GM23338 (cell line): ENCODE results near the gene MFF. TPM values are rescaled to one million over a fixed set of nuclear protein-coding genes. Genes with fewer than 3 reads are reported as not detected.

Experiments used
- ATAC-seq: fragments of 200-7000 bp; cut with Tn5 transposase; 3 replicates; pipeline ENCODE4 v1.9.1; 2020
- DNase-seq: peaks from one replicate; pipeline ENCODE4 v3.0.0-alpha.2; 2015; ENCODE audit warnings: low spot score
- H2AFZ ChIP-seq: fragments of 200-600 bp; sonication (generic); 2 replicates; pipeline ENCODE4 v1.8.0; 2016; ENCODE audit warnings: antibody characterized with exemption, mild to moderate bottlenecking, moderate library complexity
- H3F3A ChIP-seq: fragments of 200-600 bp; sonication (generic); replicated peaks from 2 replicates; pipeline ENCODE4 v1.8.0; 2017; ENCODE audit warnings: antibody characterized with exemption, mixed run types, low read depth
- H3K27ac ChIP-seq: fragments of 200-600 bp; sonication (generic); 2 replicates; pipeline ENCODE4 v1.6.1; 2016; ENCODE audit warnings: low read depth
- H3K27me3 ChIP-seq: fragments of 200-600 bp; sonication (generic); 2 replicates; pipeline ENCODE4 v1.8.0; 2016; ENCODE audit warnings: mild to moderate bottlenecking, mixed run types, moderate library complexity; ENCODE audit not compliant: insufficient read depth
- H3K36me3 ChIP-seq: fragments of 200-600 bp; sonication (generic); 2 replicates; pipeline ENCODE4 v1.8.0; 2016; ENCODE audit warnings: mild to moderate bottlenecking; ENCODE audit not compliant: insufficient read depth
- H3K4me1 ChIP-seq: fragments of 200-600 bp; sonication (generic); 2 replicates; pipeline ENCODE4 v1.8.0; 2016; ENCODE audit warnings: mild to moderate bottlenecking, moderate library complexity; ENCODE audit not compliant: insufficient read depth
- H3K4me2 ChIP-seq: fragments of 200-600 bp; sonication (generic); 2 replicates; pipeline ENCODE4 v1.7.1; 2017; ENCODE audit warnings: mixed run types
- H3K4me3 ChIP-seq: fragments of 200-600 bp; sonication (generic); 2 replicates; pipeline ENCODE4 v1.6.1; 2016; ENCODE audit warnings: mixed run types
- H3K79me2 ChIP-seq: fragments of 200-600 bp; sonication (generic); replicated peaks from 2 replicates; pipeline ENCODE4 v1.8.0; 2017; ENCODE audit warnings: mild to moderate bottlenecking; ENCODE audit not compliant: insufficient read depth
- H3K9me2 ChIP-seq: fragments of 200-600 bp; sonication (generic); 2 replicates; pipeline ENCODE4 v1.8.0; 2017; ENCODE audit not compliant: insufficient read depth
- H4K20me1 ChIP-seq: fragments of 200-600 bp; sonication (generic); replicated peaks from 2 replicates; pipeline ENCODE4 v1.8.0; 2017; ENCODE audit warnings: mild to moderate bottlenecking; ENCODE audit not compliant: insufficient read depth
- H3K27ac Mint-ChIP-seq: 2 replicates; pipeline ENCODE4 v1.8.0; 2020; ENCODE audit warnings: inconsistent platforms, mild to moderate bottlenecking, moderate library complexity, mixed read lengths
- H3K27me3 Mint-ChIP-seq: 3 replicates; pipeline ENCODE4 v1.8.0; 2022; ENCODE audit warnings: low read depth, mild to moderate bottlenecking, moderate library complexity, mixed read lengths, inconsistent platforms; ENCODE audit not compliant: insufficient read depth, poor library complexity
- H3K36me3 Mint-ChIP-seq: 3 replicates; pipeline ENCODE4 v1.8.0; 2021; ENCODE audit warnings: low read depth, mild to moderate bottlenecking, inconsistent platforms, moderate library complexity, mixed read lengths
- H3K4me1 Mint-ChIP-seq: 3 replicates; pipeline ENCODE4 v1.8.0; 2020; ENCODE audit warnings: mild to moderate bottlenecking, inconsistent platforms, mixed read lengths
- H3K4me3 Mint-ChIP-seq: 3 replicates; pipeline ENCODE4 v1.8.0; 2021; ENCODE audit warnings: moderate library complexity, mild to moderate bottlenecking, inconsistent platforms, mixed read lengths
- H3K9me3 Mint-ChIP-seq: 3 replicates; pipeline ENCODE4 v1.8.0; 2020; ENCODE audit warnings: moderate library complexity, mild to moderate bottlenecking, inconsistent platforms, mixed read lengths
- CREB1 ChIP-seq: fragments of 250-450 bp; sonication (Bioruptor Pico); IDR thresholded peaks from 2 replicates; pipeline ENCODE4 v1.5.0; 2020; ENCODE audit warnings: low read depth, mild to moderate bottlenecking, moderate library complexity
- CTCF ChIP-seq, 2 experiments: fragments of 200-600 bp in 1 of 2; sonication (generic) in 1 of 2; conservative IDR thresholded peaks; 2 replicates each; pipeline versions ENCODE4 v1.5.1 to v1.6.1; 2016 to 2017; ENCODE audit warnings: antibody characterized with exemption in 2 of 2, low read depth in 2 of 2, mild to moderate bottlenecking in 2 of 2, moderate library complexity in 1 of 2
- EZH2phosphoT487 ChIP-seq: fragments of 200-600 bp; sonication (generic); IDR thresholded peaks from one replicate; pipeline ENCODE4 v1.8.1; 2018; ENCODE audit warnings: antibody characterized with exemption; ENCODE audit not compliant: unreplicated experiment
- JUNB ChIP-seq: IDR thresholded peaks from one replicate; pipeline ENCODE4 v1.6.1; 2016; ENCODE audit warnings: antibody characterized with exemption; ENCODE audit not compliant: unreplicated experiment
- NANOG ChIP-seq: IDR thresholded peaks from 2 replicates; pipeline ENCODE4 v1.6.1; 2016; ENCODE audit warnings: antibody characterized with exemption, borderline replicate concordance
- POLR2AphosphoS5 ChIP-seq: IDR thresholded peaks from 2 replicates; pipeline ENCODE4 v1.6.1; 2016; ENCODE audit warnings: antibody characterized with exemption, low read depth
- STAT1 ChIP-seq: IDR thresholded peaks from one replicate; pipeline ENCODE4 v1.6.1; 2016; ENCODE audit warnings: antibody characterized with exemption; ENCODE audit not compliant: unreplicated experiment
- ZNF114 ChIP-seq: fragments of 250-450 bp; sonication (Bioruptor Pico); IDR thresholded peaks from 2 replicates; pipeline ENCODE4 v1.5.0; 2020; ENCODE audit warnings: mild to moderate bottlenecking, moderate library complexity
- ZNF331 ChIP-seq: fragments of 250-450 bp; sonication (Bioruptor Pico); IDR thresholded peaks from 2 replicates; pipeline ENCODE4 v1.5.0; 2020; ENCODE audit warnings: low read depth, mild to moderate bottlenecking, moderate library complexity
- polyA plus RNA-seq: library from polyadenylated mRNA; unstranded; fragments of >200 nt; fragmentation: Nextera tagmentation; extraction: Ambion mirVana; gene quantifications from 2 replicates; pipeline ENCODE4 v1.2.1, GENCODE V29; 2016
- total RNA-seq: library from RNA; depleted of rRNA; stranded (reverse); fragments of >200 nt; shearing (Covaris generic); gene quantifications from 2 replicates; pipeline ENCODE4 v1.2.3, GENCODE V29; 2014
- TF ChIP-seq, protein P1 (sequence below): fragments of 250-450 bp; sonication (Bioruptor Pico); IDR thresholded peaks from 2 replicates; pipeline ENCODE4 v1.5.0; 2020; ENCODE audit warnings: mild to moderate bottlenecking, moderate library complexity

MFF gene
- total and polyA plus RNA-seq, 2 experiments from 2014 or later: 112 to 161 TPM

- Mint-ChIP-seq H3K36me3 (peaks cover 45% of the 10 kb centered on the region), H3K9me3 (peaks cover 52% of the 10 kb centered on the region), H3K27me3 (peaks cover 2% of the 10 kb centered on the region), H3K4me1 (peaks cover 4% of the 10 kb centered on the region; the same call in 1 of the 3 replicates), H3K4me3 (no peak overlapping the region), H3K27ac (no peak overlapping the region)
- Histone ChIP-seq H3K27ac (no peak overlapping the region), H3F3A (no peaks in the 10 kb centered on the region; the same call in 1 of the 2 replicates), H3K79me2 (0 out of 2 replicates have a peak, but pooled peaks cover under 1% of the 10 kb centered on the region), H4K20me1 (no peaks in the 10 kb centered on the region), H3K27me3 (no peaks in the 10 kb centered on the region), H2AFZ (no peak overlapping the region), H3K36me3 (peaks cover 10% of the 10 kb centered on the region; the same call in 1 of the 2 replicates), H3K4me1 (no peaks in the 10 kb centered on the region), H3K4me2 (no peak overlapping the region), H3K9me2 (0 out of 2 replicates have a peak, but pooled peaks cover 2% of the 10 kb centered on the region), H3K4me3 (no peak overlapping the region)
- TF ChIP-seq, protein P1, sequence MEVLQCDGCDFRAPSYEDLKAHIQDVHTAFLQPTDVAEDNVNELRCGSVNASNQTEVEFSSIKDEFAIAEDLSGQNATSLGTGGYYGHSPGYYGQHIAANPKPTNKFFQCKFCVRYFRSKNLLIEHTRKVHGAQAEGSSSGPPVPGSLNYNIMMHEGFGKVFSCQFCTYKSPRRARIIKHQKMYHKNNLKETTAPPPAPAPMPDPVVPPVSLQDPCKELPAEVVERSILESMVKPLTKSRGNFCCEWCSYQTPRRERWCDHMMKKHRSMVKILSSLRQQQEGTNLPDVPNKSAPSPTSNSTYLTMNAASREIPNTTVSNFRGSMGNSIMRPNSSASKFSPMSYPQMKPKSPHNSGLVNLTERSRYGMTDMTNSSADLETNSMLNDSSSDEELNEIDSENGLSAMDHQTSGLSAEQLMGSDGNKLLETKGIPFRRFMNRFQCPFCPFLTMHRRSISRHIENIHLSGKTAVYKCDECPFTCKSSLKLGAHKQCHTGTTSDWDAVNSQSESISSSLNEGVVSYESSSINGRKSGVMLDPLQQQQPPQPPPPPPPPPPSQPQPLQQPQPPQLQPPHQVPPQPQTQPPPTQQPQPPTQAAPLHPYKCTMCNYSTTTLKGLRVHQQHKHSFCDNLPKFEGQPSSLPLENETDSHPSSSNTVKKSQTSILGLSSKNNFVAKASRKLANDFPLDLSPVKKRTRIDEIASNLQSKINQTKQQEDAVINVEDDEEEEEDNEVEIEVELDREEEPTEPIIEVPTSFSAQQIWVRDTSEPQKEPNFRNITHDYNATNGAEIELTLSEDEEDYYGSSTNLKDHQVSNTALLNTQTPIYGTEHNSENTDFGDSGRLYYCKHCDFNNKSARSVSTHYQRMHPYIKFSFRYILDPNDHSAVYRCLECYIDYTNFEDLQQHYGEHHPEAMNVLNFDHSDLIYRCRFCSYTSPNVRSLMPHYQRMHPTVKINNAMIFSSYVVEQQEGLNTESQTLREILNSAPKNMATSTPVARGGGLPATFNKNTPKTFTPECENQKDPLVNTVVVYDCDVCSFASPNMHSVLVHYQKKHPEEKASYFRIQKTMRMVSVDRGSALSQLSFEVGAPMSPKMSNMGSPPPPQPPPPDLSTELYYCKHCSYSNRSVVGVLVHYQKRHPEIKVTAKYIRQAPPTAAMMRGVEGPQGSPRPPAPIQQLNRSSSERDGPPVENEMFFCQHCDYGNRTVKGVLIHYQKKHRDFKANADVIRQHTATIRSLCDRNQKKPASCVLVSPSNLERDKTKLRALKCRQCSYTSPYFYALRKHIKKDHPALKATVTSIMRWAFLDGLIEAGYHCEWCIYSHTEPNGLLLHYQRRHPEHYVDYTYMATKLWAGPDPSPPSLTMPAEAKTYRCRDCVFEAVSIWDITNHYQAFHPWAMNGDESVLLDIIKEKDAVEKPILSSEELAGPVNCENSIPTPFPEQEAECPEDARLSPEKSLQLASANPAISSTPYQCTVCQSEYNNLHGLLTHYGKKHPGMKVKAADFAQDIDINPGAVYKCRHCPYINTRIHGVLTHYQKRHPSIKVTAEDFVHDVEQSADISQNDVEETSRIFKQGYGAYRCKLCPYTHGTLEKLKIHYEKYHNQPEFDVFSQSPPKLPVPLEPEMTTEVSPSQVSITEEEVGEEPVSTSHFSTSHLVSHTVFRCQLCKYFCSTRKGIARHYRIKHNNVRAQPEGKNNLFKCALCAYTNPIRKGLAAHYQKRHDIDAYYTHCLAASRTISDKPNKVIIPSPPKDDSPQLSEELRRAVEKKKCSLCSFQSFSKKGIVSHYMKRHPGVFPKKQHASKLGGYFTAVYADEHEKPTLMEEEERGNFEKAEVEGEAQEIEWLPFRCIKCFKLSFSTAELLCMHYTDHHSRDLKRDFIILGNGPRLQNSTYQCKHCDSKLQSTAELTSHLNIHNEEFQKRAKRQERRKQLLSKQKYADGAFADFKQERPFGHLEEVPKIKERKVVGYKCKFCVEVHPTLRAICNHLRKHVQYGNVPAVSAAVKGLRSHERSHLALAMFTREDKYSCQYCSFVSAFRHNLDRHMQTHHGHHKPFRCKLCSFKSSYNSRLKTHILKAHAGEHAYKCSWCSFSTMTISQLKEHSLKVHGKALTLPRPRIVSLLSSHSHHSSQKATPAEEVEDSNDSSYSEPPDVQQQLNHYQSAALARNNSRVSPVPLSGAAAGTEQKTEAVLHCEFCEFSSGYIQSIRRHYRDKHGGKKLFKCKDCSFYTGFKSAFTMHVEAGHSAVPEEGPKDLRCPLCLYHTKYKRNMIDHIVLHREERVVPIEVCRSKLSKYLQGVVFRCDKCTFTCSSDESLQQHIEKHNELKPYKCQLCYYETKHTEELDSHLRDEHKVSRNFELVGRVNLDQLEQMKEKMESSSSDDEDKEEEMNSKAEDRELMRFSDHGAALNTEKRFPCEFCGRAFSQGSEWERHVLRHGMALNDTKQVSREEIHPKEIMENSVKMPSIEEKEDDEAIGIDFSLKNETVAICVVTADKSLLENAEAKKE: no peak
- no peak for TF ChIP-seq CTCF (conservative IDR thresholded peaks at IDR 0.05; ENCODE audit: low read depth in 2 of 2)
- no peak for TF ChIP-seq JUNB
- TF ChIP-seq NANOG: no peak
- no peak for TF ChIP-seq POLR2AphosphoS5
- no peak for TF ChIP-seq ZNF114
- no peak for TF ChIP-seq STAT1
- TF ChIP-seq CREB1 (CRISPR knock-in tag): no peak
- no peak for TF ChIP-seq ZNF331 (CRISPR knock-in tag)
- no peak for TF ChIP-seq EZH2phosphoT487
- DNase-seq (no peak), ATAC-seq (no peak)
Observed at GRCh38 chr2:227320305-227321094, 4.6 kb upstream of the MFF start.
